Rectal smooth muscle tissue (tissue), 1 donor: ENCODE results near the gene LRMDA.
A peak's percentile ranks its signal among the peaks of the same experiment; 100 is the strongest.

Experiments used
- H3K27ac ChIP-seq: one replicate; pipeline ENCODE4 v1.7.0; 2013; ENCODE audit warnings: low read depth, low read length, inconsistent platforms
- H3K27me3 ChIP-seq: one replicate; pipeline ENCODE4 v1.7.0; 2013; ENCODE audit warnings: low read length; ENCODE audit not compliant: control insufficient read depth, insufficient read depth
- H3K36me3 ChIP-seq: one replicate; pipeline ENCODE4 v1.7.0; 2013; ENCODE audit warnings: low read length; ENCODE audit not compliant: control insufficient read depth, insufficient read depth
- H3K4me1 ChIP-seq: one replicate; pipeline ENCODE4 v1.7.0; 2013; ENCODE audit warnings: low read length; ENCODE audit not compliant: control insufficient read depth, insufficient read depth
- H3K4me3 ChIP-seq: one replicate; pipeline ENCODE4 v1.7.0; 2013; ENCODE audit warnings: low read length
- H3K9ac ChIP-seq: one replicate; pipeline ENCODE4 v1.7.0; 2013; ENCODE audit warnings: low read length

The LRMDA gene

DNA sequence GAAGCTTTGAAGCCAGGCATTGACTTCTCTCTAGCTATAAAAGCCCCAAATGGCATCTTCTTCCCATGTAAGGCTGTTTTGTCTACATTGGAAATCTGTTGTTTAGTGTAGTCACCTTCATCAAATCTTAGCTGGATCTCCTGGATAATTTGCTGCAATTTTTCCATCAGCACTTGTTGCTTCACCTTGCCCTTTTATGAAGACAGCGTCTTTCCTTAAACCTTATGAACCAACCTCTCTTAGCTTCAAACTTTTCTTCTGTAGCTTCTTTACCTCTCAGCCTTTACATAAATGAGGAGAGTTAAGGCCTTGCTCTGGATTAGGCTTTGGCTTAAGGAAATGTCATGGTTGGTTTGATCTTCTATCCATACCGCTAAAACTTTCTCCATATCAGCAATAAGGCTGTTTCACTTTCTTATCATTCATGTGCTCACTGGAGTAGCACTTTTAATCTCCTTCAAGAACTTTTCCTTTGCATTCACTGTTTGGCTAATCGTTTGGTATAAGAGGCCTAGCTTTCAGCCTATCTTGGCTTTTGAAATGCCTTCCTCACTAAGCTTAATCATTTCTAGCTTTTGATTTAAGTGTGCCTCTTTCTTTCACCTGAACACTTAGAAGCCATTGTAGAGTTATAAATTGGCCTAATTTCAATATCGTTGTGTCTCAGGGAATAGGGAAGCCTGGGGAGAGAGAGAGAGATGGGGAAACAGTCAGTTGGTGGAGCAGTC, 803.2 kb downstream of the LRMDA start:
- no peaks in the 10 kb centered on the region for H3K4me1 ChIP-seq
- H3K36me3 ChIP-seq: no peaks in the 10 kb centered on the region
- no peak overlapping the region for H3K9ac ChIP-seq
- no peak overlapping the region for H3K27ac ChIP-seq
- H3K4me3 ChIP-seq: no peak overlapping the region
- no peaks in the 10 kb centered on the region for H3K27me3 ChIP-seq

DNA sequence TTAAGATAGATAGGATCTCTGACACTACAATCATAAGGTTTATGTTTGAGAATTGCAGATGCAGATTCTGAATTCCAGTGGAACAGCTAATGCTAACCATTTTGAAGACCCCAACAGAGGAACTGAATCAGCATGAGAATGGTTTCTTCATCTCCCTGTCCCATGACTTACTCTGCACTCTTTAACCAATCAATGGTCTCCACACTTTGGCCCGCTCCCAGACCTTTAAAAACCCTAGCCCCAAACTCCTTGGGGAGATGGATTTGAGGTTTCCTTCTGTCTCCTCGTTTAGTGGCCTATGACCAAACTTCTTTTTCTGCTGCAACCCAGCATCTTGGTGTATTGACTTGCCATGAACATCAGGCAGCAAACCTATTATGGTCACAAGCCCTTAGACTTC, 804.9 kb downstream of the LRMDA start:
- Histone ChIP-seq H3K9ac (no peak overlapping the region), H3K27me3 (no peaks in the 10 kb centered on the region), H3K36me3 (no peaks in the 10 kb centered on the region), H3K4me3 (no peak overlapping the region), H3K27ac (no peak overlapping the region), H3K4me1 (no peaks in the 10 kb centered on the region)

GRCh38 chr10:76242956-76243355, 811.5 kb downstream of the LRMDA start:
- no peak overlapping the region for H3K4me3 ChIP-seq
- H3K4me1 ChIP-seq: no peaks in the 10 kb centered on the region
- no peak overlapping the region for H3K27ac ChIP-seq
- no peaks in the 10 kb centered on the region for H3K36me3 ChIP-seq
- H3K27me3 ChIP-seq: no peaks in the 10 kb centered on the region
- no peak overlapping the region for H3K9ac ChIP-seq

DNA sequence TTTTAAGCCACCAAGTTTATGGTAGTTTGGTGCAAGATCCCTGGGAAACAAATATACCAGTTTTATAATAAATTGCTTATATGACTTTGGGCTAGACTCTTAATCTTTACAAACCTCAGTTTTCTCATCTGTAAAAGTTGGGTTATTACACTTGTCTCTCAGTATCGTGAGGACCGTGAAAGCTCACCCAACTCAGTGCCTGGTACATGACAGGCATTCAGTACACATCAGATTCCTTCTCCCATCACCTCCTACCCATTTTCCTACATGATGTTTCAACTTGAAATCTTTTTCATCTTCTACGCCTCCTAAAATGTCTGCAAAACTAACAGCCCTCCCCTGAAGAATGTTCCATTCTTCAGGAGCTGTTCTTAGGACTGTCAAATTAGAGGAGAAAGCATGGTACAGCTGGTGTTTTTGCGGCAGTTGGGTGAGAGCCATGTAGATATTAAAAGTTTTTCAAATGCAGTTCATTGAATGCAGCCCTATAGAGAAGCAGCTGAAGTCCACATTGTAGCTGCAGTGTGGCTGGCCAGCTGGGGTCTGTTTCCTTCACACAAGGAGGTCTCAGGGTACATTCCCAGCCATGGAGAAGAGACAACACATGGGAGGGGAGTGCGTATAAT, 812.8 kb downstream of the LRMDA start:
- H3K4me3 ChIP-seq: no peak overlapping the region
- H3K27me3 ChIP-seq: no peaks in the 10 kb centered on the region
- no peaks in the 10 kb centered on the region for H3K36me3 ChIP-seq
- no peaks in the 10 kb centered on the region for H3K4me1 ChIP-seq
- no peak overlapping the region for H3K27ac ChIP-seq
- no peak overlapping the region for H3K9ac ChIP-seq

DNA sequence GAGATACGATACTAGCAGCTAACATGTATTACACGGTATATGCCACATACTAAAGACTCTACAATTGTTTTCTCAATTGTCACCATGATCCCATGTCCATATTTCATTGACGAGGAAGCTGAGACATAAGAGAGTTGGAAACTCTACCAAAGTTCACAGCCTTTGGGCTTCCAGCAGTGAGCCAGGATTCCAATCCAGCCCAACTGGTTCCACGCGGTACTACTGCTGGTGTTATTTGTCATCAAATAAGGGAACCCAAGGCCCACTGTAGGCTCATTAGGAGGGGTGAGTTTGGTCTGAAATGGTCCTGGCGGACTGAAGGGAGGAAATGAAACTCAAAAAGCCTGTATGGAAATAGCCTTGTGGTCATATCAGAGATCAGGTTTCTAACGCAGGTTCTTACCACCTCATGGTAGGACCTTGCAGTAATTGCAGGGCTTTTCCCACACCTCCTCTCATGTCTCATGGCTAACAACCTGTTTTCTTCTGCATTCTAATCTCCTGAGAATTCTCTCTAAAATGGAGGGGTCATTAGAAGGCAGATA, 814.6 kb downstream of the LRMDA start:
- H3K36me3 ChIP-seq: no peaks in the 10 kb centered on the region
- H3K4me1 ChIP-seq: no peaks in the 10 kb centered on the region
- no peaks in the 10 kb centered on the region for H3K27me3 ChIP-seq
- no peak overlapping the region for H3K4me3 ChIP-seq
- no peak overlapping the region for H3K27ac ChIP-seq
- no peak overlapping the region for H3K9ac ChIP-seq

DNA sequence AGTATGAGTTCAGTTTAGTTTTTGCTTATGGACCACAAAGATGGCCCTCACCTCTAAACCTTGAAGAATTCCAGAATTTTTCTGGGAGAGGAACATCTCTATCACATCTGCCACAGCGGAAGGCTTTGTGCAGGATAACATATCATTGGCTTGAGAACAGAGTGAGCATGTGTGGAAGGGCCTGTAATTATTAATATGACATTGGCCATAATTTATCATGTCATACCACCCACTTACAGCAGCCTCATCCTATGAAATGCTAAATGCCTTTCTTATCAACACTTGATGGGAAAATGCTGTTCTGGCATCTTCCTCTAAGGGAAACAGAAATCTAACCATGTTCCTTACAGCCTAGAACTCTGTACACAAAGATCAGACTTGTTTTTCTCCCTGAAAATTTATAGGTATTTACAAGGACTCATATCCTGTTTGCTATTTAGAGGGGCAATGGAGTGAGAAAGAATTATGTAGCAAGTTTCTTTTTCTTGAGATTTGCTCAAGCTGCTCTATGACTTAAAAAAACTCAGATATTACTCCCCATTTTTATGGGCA, 817.3 kb downstream of the LRMDA start:
- Histone ChIP-seq H3K4me1 (peaks cover 8% of the 10 kb centered on the region), H3K27ac (no peak overlapping the region), H3K9ac (no peak overlapping the region), H3K4me3 (no peak overlapping the region), H3K27me3 (no peaks in the 10 kb centered on the region), H3K36me3 (no peaks in the 10 kb centered on the region)

- Histone ChIP-seq H3K27ac (peak overlapping the region; percentile 78), H3K36me3 (no peaks in the 10 kb centered on the region), H3K9ac (no peak overlapping the region), H3K27me3 (no peaks in the 10 kb centered on the region), H3K4me1 (peaks cover 8% of the 10 kb centered on the region), H3K4me3 (no peak overlapping the region)
Measured at GRCh38 chr10:76251841-76252671, 820.6 kb downstream of the LRMDA start.

DNA sequence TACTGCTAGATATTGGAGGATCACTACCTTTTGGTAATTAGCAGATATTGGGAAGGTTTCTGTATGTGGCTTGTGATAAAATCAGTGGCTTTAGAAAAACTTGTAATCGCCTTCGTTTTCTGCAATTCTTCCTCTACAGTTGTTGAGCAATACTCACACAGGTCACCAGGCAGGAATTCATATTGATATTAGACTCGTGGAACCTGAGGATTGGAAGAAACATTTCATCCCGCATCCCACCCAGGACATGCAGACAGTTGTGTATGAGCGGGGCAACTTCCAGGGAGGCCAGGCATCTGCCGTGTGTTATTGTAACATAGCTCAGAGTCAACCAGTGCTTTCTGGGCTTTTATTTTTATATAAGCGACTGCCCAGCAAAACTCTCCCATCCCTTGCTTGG, 821.3 kb downstream of the LRMDA start:
- Histone ChIP-seq H3K4me3 (no peak overlapping the region), H3K9ac (no peak overlapping the region), H3K36me3 (no peaks in the 10 kb centered on the region), H3K27ac (peak overlapping the region; percentile 70), H3K27me3 (no peaks in the 10 kb centered on the region), H3K4me1 (peaks cover 8% of the 10 kb centered on the region)

GRCh38 chr10:76255241-76255640, 823.8 kb downstream of the LRMDA start:
- Histone ChIP-seq H3K9ac (no peak overlapping the region), H3K27me3 (no peaks in the 10 kb centered on the region), H3K4me1 (peaks cover 8% of the 10 kb centered on the region), H3K4me3 (no peak overlapping the region), H3K36me3 (no peaks in the 10 kb centered on the region), H3K27ac (no peak overlapping the region)

- Histone ChIP-seq H3K9ac (no peak overlapping the region), H3K4me1 (no peaks in the 10 kb centered on the region), H3K36me3 (no peaks in the 10 kb centered on the region), H3K4me3 (no peak overlapping the region), H3K27me3 (no peaks in the 10 kb centered on the region), H3K27ac (no peak overlapping the region)
Measured at GRCh38 chr10:76257816-76258215, 826.4 kb downstream of the LRMDA start.

DNA sequence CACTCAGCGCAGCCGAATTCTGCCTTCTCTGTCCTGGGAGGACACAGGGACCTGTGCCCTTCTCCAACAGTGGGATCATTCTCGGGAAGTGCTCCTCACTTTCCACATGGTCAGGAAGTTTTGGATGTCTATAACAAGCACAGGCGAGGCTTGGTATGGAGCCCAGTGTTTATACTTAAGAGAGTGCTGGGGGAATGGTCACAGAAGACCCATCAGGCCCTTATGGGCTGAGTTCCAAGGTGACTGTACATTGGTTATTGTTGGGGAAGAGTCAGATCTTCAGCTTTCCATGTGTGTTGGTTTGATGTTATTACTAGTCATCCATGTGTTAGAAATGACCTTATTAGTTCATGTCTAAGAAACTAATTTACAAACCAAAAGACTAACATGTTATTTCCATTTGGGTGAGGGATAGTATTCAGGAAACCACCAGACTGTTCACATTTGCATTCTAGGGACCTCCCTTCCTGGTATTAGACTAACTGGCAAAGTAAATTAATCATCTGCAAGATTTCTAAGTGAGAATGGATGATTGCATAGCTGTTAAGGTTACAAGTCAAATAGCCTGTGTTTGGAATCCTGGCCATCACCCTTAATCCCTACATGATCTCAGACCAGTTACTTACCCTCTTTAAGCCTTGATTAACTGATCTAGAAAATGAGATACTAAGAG, 834.2 kb downstream of the LRMDA start:
- Histone ChIP-seq H3K9ac (no peak overlapping the region), H3K4me1 (no peaks in the 10 kb centered on the region), H3K36me3 (no peaks in the 10 kb centered on the region), H3K27me3 (no peaks in the 10 kb centered on the region), H3K4me3 (no peak overlapping the region), H3K27ac (no peak overlapping the region)

- H3K9ac ChIP-seq: no peak overlapping the region
- H3K27me3 ChIP-seq: no peaks in the 10 kb centered on the region
- no peak overlapping the region for H3K27ac ChIP-seq
- H3K4me1 ChIP-seq: no peaks in the 10 kb centered on the region
- H3K36me3 ChIP-seq: no peaks in the 10 kb centered on the region
- H3K4me3 ChIP-seq: no peak overlapping the region
Measured at GRCh38 chr10:76268530-76268929, 837.1 kb downstream of the LRMDA start.
